ENCODE results near the gene MUC12.

- TF ChIP-seq CTCF (IDR thresholded peaks at IDR 0.05; ENCODE audit: extremely low read depth in 1 of 2, insufficient read depth in 1 of 2, low read depth in 1 of 2, low read length in 2 of 2) (no peak), POLR2A (IDR thresholded peaks at IDR 0.05; ENCODE audit: low read depth, low read length) (no peak), MYC (IDR thresholded peaks at IDR 0.05; ENCODE audit: low read depth, low read length) (no peak), JUN (IDR thresholded peaks at IDR 0.05; ENCODE audit: borderline replicate concordance, insufficient read depth, insufficient read length, low read depth) (no peak), FOS (IDR thresholded peaks at IDR 0.05; ENCODE audit: borderline replicate concordance, insufficient read depth, low read length) (no peak), EZH2 (IDR thresholded peaks at IDR 0.05; ENCODE audit: borderline replicate concordance, low read depth, low read length, severe bottlenecking) (no peak), POLR2AphosphoS5 (IDR thresholded peaks at IDR 0.05; ENCODE audit: insufficient read depth, low read depth, low read length) (no peak)
These were observed 5.5 kb upstream of the MUC12 start for GRCh38 chr7:100963874-100964273.

Measured in endothelial cell of umbilical vein (primary cell).